Measurements from ENCODE around the gene TNFRSF1A. TPM values are rescaled to one million over a fixed set of nuclear protein-coding genes. Genes with fewer than 3 reads are reported as not detected.

The TNFRSF1A gene
- total and polyA plus RNA-seq, 2 of the 13 experiments (the other 11 are each of a cell fraction or from before 2014, with no cell fraction given), result 41.5 to 61.2 TPM

GRCh38 chr12:6294156-6295093 lies 47.5 kb downstream of the TNFRSF1A start (continued):
- TF ChIP-seq RERE (CRISPR knock-in tag; IDR thresholded peaks at IDR 0.05; ENCODE audit: low read depth) (no peak), MZF1 (CRISPR knock-in tag; IDR thresholded peaks at IDR 0.05; ENCODE audit: borderline replicate concordance) (no peak), PRMT3 (CRISPR knock-in tag; IDR thresholded peaks at IDR 0.05; ENCODE audit: borderline replicate concordance, low read depth) (no peak), POLR2AphosphoS5 (IDR thresholded peaks at IDR 0.05; ENCODE audit: low read depth, low read length) (no peak), PRDM15 (CRISPR knock-in tag; IDR thresholded peaks at IDR 0.05) (no peak), EP300 (IDR thresholded peaks at IDR 0.05; ENCODE audit: low read depth in 2 of 2, low read length in 2 of 2) (peak in 1 of 2 experiments; percentile 82; a peak in 2 of 4 replicates), EP300 (CRISPR knock-in tag; IDR thresholded peaks at IDR 0.05; ENCODE audit: borderline replicate concordance) (no peak), ZNF816 (CRISPR knock-in tag; IDR thresholded peaks at IDR 0.05; ENCODE audit: borderline replicate concordance) (no peak), ZFX (CRISPR knock-in tag; IDR thresholded peaks at IDR 0.05; ENCODE audit: low read depth) (no peak), POLR2A (IDR thresholded peaks at IDR 0.05; ENCODE audit: insufficient read depth in 1 of 2, low read depth in 2 of 2, low read length in 2 of 2) (peak in 1 of 2 experiments; percentile 45; a peak in 1 of 4 replicates), ZNF780A (CRISPR knock-in tag; IDR thresholded peaks at IDR 0.05) (no peak), DDIT3 (CRISPR knock-in tag; IDR thresholded peaks at IDR 0.05) (no peak), REXO4 (CRISPR knock-in tag; IDR thresholded peaks at IDR 0.05; ENCODE audit: borderline replicate concordance) (no peak), ZNF562 (CRISPR knock-in tag; IDR thresholded peaks at IDR 0.05; ENCODE audit: borderline replicate concordance) (no peak), SNAPC5 (CRISPR knock-in tag; IDR thresholded peaks at IDR 0.05; ENCODE audit: borderline replicate concordance) (no peak), ZNF326 (CRISPR knock-in tag; IDR thresholded peaks at IDR 0.05; ENCODE audit: borderline replicate concordance) (no peak), ATF7 (IDR thresholded peaks at IDR 0.05) (no peak), ATF7 (CRISPR knock-in tag; IDR thresholded peaks at IDR 0.05) (no peak), U2AF1 (optimal IDR thresholded peaks at IDR 0.05; ENCODE audit: low read depth, low read length) (no peak), SIX1 (CRISPR knock-in tag; IDR thresholded peaks at IDR 0.05; ENCODE audit: borderline replicate concordance) (peak; percentile 28; the same call in 1 of the 2 replicates)
